Brain microvascular endothelial cell (primary cell): Measurements from ENCODE around the gene SLC28A2.

Experiments
- DNase-seq: peaks from one replicate; pipeline ENCODE4 v3.0.0-alpha.2; 2020
- H3K27ac ChIP-seq: fragments of 250-450 bp; sonication (Bioruptor Pico); 2 replicates; pipeline ENCODE4 v1.5.1; 2020; ENCODE audit warnings: mild to moderate bottlenecking, moderate library complexity
- H3K27me3 ChIP-seq: fragments of 250-450 bp; sonication (Bioruptor Pico); replicated peaks from 2 replicates; pipeline ENCODE4 v1.5.1; 2020; ENCODE audit warnings: mild to moderate bottlenecking
- H3K36me3 ChIP-seq: fragments of 250-450 bp; sonication (Bioruptor Pico); replicated peaks from 2 replicates; pipeline ENCODE4 v1.5.1; 2020; ENCODE audit warnings: mild to moderate bottlenecking
- H3K4me3 ChIP-seq: 2 replicates; pipeline ENCODE4 v1.5.1; 2011; ENCODE audit warnings: low read depth, mild to moderate bottlenecking, control low read depth, low read length, moderate library complexity
- CTCF ChIP-seq: IDR thresholded peaks from 2 replicates; pipeline ENCODE4 v1.5.1; 2011; ENCODE audit warnings: low read depth, mild to moderate bottlenecking, moderate library complexity, low read length, control low read depth, inconsistent platforms; ENCODE audit errors: missing control alignments
- in situ Hi-C: cut with HindIII; loops from 2 replicates; pipeline ENCODE4 v1.10.0; 2017; ENCODE audit warnings: low sequenced_read_pairs, low pct_ligation_motif_present

The SLC28A2 gene

GRCh38 chr15:45251888-45252287 lies at the start of gene SLC28A2:
Gene SLC28A2, plus strand, starts transcription at chr15:45252234. Its CDS starts 982 bp downstream, at chr15:45253216.
- Histone ChIP-seq H3K27ac (no peak within 1 kb of the TSS), H3K4me3 (no peak within 1 kb of the TSS), H3K27me3 (no peaks in the 10 kb centered on the region), H3K36me3 (no peaks in the 10 kb centered on the region)
- no peak for DNase-seq
- no peak for TF ChIP-seq CTCF
- in situ Hi-C loops: no loop called here

DNA sequence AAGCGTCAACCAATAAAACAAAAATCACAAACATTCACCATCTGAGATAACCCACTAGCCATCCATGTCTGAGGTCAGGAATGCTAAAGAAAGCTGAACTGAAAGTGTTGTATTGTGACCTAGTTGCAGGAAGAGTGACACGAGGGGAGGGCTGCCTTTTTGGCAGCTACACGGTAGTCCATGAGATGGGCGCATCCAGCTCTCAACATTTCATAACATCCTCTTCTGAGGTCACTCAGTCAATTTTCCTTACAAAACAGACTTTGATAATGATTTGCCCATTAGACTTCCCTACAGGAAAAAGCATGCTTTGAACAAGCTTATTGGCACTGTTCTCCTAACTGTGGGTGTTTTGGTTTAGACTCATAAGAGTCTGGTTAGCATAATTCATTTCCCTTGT lies 48.9 kb upstream of the SLC28A2 start:
- no peak overlapping the region for H3K4me3 ChIP-seq
- no peak for TF ChIP-seq CTCF
- no peaks in the 10 kb centered on the region for H3K27me3 ChIP-seq
- H3K36me3 ChIP-seq: no peaks in the 10 kb centered on the region
- in situ Hi-C loops: no loop called here
- H3K27ac ChIP-seq: no peak overlapping the region
- no peak for DNase-seq

DNA sequence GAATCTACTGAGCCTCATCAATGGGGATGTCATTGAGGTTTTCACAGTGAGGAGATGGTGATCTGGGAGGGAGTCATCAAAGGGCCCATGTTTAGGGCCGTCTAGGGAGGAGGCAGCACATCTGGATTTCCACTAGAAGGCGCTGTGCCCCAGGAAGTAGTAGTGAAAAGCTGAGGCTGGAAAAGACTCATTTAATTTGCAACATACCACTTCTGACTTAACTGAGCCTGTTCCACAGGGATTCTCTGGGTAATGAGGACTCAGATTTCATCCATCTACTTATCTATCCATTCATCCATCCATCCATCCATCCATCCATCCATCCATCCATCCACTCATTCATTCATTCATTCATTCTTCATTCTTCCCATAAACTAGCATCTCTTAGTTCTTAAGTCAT lies 46.8 kb upstream of the SLC28A2 start:
- no peaks in the 10 kb centered on the region for H3K27me3 ChIP-seq
- TF ChIP-seq CTCF: peak; percentile 96
- in situ Hi-C loops: no loop called here

DNA sequence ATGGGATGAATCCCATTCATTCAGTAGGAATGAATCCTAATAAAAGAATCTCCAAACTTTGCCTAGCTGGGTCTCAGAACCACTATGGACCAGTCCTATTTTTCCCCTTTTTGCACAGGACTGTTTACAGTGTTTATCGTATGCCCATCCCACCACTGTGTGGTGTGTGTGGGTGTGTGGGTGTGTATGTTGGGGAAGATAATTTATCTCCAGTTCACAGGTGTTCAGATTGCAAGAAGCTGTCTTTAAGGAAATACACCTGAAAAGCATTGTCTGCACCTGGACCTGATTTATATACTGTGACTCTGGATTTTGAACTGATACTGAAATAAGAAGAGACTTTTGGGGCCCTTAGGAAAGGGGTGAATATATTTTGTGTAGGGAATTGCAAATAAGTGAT lies 39.5 kb upstream of the SLC28A2 start:
- in situ Hi-C loops: no loop called here
- no peaks in the 10 kb centered on the region for H3K27me3 ChIP-seq

More for the DNA sequence above, 46.8 kb upstream of the SLC28A2 start:
- peak; percentile 57 for DNase-seq
- Histone ChIP-seq H3K27ac (no peak overlapping the region), H3K4me3 (no peak overlapping the region), H3K36me3 (no peaks in the 10 kb centered on the region)

GRCh38 chr15:45221053-45221599 lies 30.9 kb upstream of the SLC28A2 start:
- H3K27me3 ChIP-seq: no peaks in the 10 kb centered on the region
- in situ Hi-C loops: no loop called here

More for the DNA sequence above, 39.5 kb upstream of the SLC28A2 start:
- no peak for TF ChIP-seq CTCF
- DNase-seq: no peak
- H3K4me3 ChIP-seq: no peak overlapping the region
- no peak overlapping the region for H3K27ac ChIP-seq
- H3K36me3 ChIP-seq: no peaks in the 10 kb centered on the region

More at GRCh38 chr15:45221053-45221599, 30.9 kb upstream of the SLC28A2 start:
- Histone ChIP-seq H3K27ac (no peak overlapping the region), H3K4me3 (no peak overlapping the region), H3K36me3 (no peaks in the 10 kb centered on the region)
- TF ChIP-seq CTCF: no peak
- DNase-seq: no peak
